Stimulated activated naive CD8-positive, alpha-beta T cell treated with anti-CD3 and anti-CD28 coated beads, Interleukin-15, amount 100 ng/mL, for 72 hours (primary cell): ENCODE measurements around the gene BPTF.
A peak's percentile ranks its signal among the peaks of the same experiment; 100 is the strongest.
"Not testable (repeated sequence)": the region's sequence is repeated elsewhere in the genome, so short reads cannot be mapped to it uniquely, and the experiment has no call there.

ENCODE experiments used
- ATAC-seq: fragments of 150-1000 bp; cut with Tn5 transposase; 2 replicates; pipeline ENCODE4 v1.10.0; 2021; ENCODE audit warnings: mild to moderate bottlenecking, moderate library complexity
- DNase-seq, 2 donors: peaks; one replicate each; pipeline ENCODE4 v3.0.0; 2021 to 2022
- H3K27ac Mint-ChIP-seq, 2 donors: one replicate each; pipeline ENCODE4 v1.8.0; 2022; ENCODE audit warnings: mild to moderate bottlenecking in 2 of 2, mixed read lengths in 2 of 2, moderate library complexity in 2 of 2
- H3K27me3 Mint-ChIP-seq: one replicate; pipeline ENCODE4 v1.8.0; 2022; ENCODE audit warnings: mixed read lengths
- H3K4me1 Mint-ChIP-seq: one replicate; pipeline ENCODE4 v1.8.0; 2022; ENCODE audit warnings: mild to moderate bottlenecking, mixed read lengths
- H3K4me3 Mint-ChIP-seq, 2 donors: one replicate each; pipeline ENCODE4 v1.8.0; 2022; ENCODE audit warnings: mild to moderate bottlenecking in 2 of 2, mixed read lengths in 2 of 2, moderate library complexity in 1 of 2
- H3K9me3 Mint-ChIP-seq, 2 donors: one replicate each; pipeline ENCODE4 v1.8.0; 2022; ENCODE audit warnings: mixed read lengths in 2 of 2

The BPTF gene

GRCh38 chr17:67850991-67851631 is 25.8 kb downstream of the BPTF start:
- H3K9me3 Mint-ChIP-seq = no peaks in the 10 kb centered on the region
- peaks cover 72% of the 10 kb centered on the region for H3K4me1 Mint-ChIP-seq
- no peaks in the 10 kb centered on the region for H3K27me3 Mint-ChIP-seq
- no peak overlapping the region for H3K4me3 Mint-ChIP-seq
- DNase-seq (no peak), ATAC-seq (no peak)
- H3K27ac Mint-ChIP-seq = no peak overlapping the region

GRCh38 chr17:67853703-67854102 is 28.4 kb downstream of the BPTF start:
- H3K4me3 Mint-ChIP-seq = no peak overlapping the region
- H3K27me3 Mint-ChIP-seq = no peaks in the 10 kb centered on the region
- no peak overlapping the region for H3K27ac Mint-ChIP-seq
- DNase-seq (no peak), ATAC-seq (no peak)
- peaks cover 72% of the 10 kb centered on the region for H3K4me1 Mint-ChIP-seq
- no peaks in the 10 kb centered on the region for H3K9me3 Mint-ChIP-seq

DNA sequence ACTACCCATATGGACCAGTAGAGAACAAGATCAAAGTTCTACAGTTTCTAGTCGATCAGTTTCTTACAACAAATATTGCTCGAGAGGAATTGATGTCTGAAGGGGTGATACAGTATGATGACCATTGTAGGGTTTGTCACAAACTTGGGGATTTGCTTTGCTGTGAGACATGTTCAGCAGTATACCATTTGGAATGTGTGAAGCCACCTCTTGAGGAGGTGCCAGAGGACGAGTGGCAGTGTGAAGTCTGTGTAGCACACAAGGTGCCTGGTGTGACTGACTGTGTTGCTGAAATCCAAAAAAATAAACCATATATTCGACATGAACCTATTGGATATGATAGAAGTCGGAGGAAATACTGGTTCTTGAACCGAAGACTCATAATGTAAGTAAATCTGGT is 29.1 kb downstream of the BPTF start:
- Mint-ChIP-seq H3K9me3 (no peaks in the 10 kb centered on the region), H3K27ac (no peak overlapping the region), H3K4me1 (peaks cover 71% of the 10 kb centered on the region), H3K27me3 (no peaks in the 10 kb centered on the region), H3K4me3 (no peak overlapping the region)
- DNase-seq (no peak), ATAC-seq (no peak)

GRCh38 chr17:67855504-67856324 is 30.4 kb downstream of the BPTF start:
- H3K4me1 Mint-ChIP-seq = peaks cover 74% of the 10 kb centered on the region

GRCh38 chr17:67856402-67856801 is 31.1 kb downstream of the BPTF start:
- peak overlapping the region; percentile 31 to 86 for H3K27ac Mint-ChIP-seq
- H3K9me3 Mint-ChIP-seq, DNase-seq: not testable (repeated sequence)

More at GRCh38 chr17:67855504-67856324, 30.4 kb downstream of the BPTF start:
- H3K9me3 Mint-ChIP-seq = no peaks in the 10 kb centered on the region
- peak overlapping the region; percentile 45 to 85 for H3K4me3 Mint-ChIP-seq
- ATAC-seq (peak; percentile 90), DNase-seq (peak in 1 of 2 donors; percentile 31)
- H3K27ac Mint-ChIP-seq = peak overlapping the region; percentile 85 to 86
- H3K27me3 Mint-ChIP-seq = no peaks in the 10 kb centered on the region

DNA sequence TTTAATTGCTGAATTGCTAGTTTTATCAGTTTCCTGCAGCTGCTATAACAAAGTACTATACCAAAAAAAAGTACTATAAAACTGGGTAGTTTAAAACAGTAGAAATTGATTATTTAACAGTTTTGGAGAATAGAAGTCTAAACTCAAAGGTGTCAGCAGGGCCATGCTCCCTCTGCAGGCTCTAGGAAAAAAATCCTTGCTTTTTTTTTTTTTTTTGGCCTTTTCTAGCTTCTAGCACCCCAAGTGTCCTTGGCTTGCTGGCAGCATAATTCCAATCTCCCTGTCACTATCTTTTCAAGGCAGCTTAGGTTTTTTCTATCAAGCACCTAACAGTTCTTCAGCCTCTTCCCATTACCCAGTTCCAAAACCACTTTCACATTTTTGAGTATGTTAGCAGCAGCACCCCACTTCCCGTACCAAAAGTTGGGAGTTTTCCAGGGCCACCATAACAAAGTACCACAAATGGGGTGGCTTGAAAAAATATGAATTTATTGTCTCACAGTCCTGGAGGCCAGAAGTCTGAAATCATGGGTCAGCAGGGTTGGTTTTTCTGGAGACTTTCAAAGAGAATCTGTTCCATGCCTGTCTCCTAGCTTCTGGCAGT is 37.4 kb downstream of the BPTF start:
- Mint-ChIP-seq H3K27me3 (no peaks in the 10 kb centered on the region), H3K9me3 (no peaks in the 10 kb centered on the region), H3K4me1 (peaks cover 79% of the 10 kb centered on the region), H3K4me3 (peak overlapping the region in 1 of 2 donors; percentile 69), H3K27ac (no peak overlapping the region)
- DNase-seq (no peak), ATAC-seq (no peak)

More at GRCh38 chr17:67856402-67856801, 31.1 kb downstream of the BPTF start:
- H3K4me1 Mint-ChIP-seq = peaks cover 74% of the 10 kb centered on the region
- H3K27me3 Mint-ChIP-seq = not testable (repeated sequence)
- ATAC-seq = peak; percentile 70
- peak overlapping the region; percentile 45 to 85 for H3K4me3 Mint-ChIP-seq

GRCh38 chr17:67863624-67864247 is 38.4 kb downstream of the BPTF start:
- peak overlapping the region; percentile 66 to 69 for H3K4me3 Mint-ChIP-seq
- no peaks in the 10 kb centered on the region for H3K9me3 Mint-ChIP-seq
- peak overlapping the region; percentile 19 to 86 for H3K27ac Mint-ChIP-seq
- peak; percentile 77 for ATAC-seq
- H3K27me3 Mint-ChIP-seq = no peaks in the 10 kb centered on the region
- H3K4me1 Mint-ChIP-seq = peaks cover 76% of the 10 kb centered on the region
- DNase-seq = no peak

DNA sequence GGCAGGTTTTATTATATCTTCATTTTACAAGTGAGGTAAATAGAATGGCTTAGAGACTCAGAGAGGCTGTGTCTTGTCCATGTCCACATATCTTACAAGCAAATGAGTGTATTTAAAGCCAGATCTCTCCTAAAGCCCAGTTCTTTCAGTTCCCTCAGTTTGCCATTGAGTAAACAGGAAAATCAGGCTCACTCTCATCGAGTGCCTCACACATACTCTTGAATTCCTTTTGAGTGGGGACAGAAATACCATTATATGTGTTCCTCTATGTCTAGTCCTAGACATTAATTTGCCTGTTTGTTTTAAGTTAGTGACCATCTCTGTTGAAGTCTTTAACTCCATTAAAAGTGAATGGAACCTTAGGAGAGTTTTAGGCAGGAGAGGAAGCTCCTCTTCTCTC is 40.1 kb downstream of the BPTF start:
- Mint-ChIP-seq H3K4me3 (no peak overlapping the region), H3K9me3 (no peaks in the 10 kb centered on the region), H3K27me3 (no peaks in the 10 kb centered on the region), H3K27ac (no peak overlapping the region), H3K4me1 (peaks cover 68% of the 10 kb centered on the region)
- ATAC-seq (no peak), DNase-seq (no peak)

- H3K4me3 Mint-ChIP-seq = peak overlapping the region; percentile 36 to 47
- H3K27ac Mint-ChIP-seq = peak overlapping the region in 1 of 2 donors; percentile 28
- ATAC-seq = peak; percentile 97
- DNase-seq = peak in 1 of 2 donors; percentile 63
- peaks cover 49% of the 10 kb centered on the region for H3K4me1 Mint-ChIP-seq
- H3K9me3 Mint-ChIP-seq = no peaks in the 10 kb centered on the region
- H3K27me3 Mint-ChIP-seq = no peaks in the 10 kb centered on the region
These were observed 42.3 kb downstream of the BPTF start for GRCh38 chr17:67867591-67867990.

GRCh38 chr17:67868176-67868575 is 42.9 kb downstream of the BPTF start:
- Mint-ChIP-seq H3K27me3 (no peaks in the 10 kb centered on the region), H3K4me1 (peaks cover 43% of the 10 kb centered on the region), H3K9me3 (no peaks in the 10 kb centered on the region), H3K27ac (no peak overlapping the region), H3K4me3 (peak overlapping the region in 1 of 2 donors; percentile 59)
- ATAC-seq (no peak), DNase-seq (no peak)

GRCh38 chr17:67879662-67880061 is 54.4 kb downstream of the BPTF start:
- ATAC-seq = no peak
- DNase-seq = no peak
- Mint-ChIP-seq H3K4me1 (peaks cover 6% of the 10 kb centered on the region), H3K4me3 (no peak overlapping the region), H3K27me3 (no peaks in the 10 kb centered on the region), H3K27ac (no peak overlapping the region), H3K9me3 (no peaks in the 10 kb centered on the region)

GRCh38 chr17:67881083-67881482 is 55.8 kb downstream of the BPTF start:
- ATAC-seq = no peak
- H3K9me3 Mint-ChIP-seq = no peaks in the 10 kb centered on the region
- peaks cover 6% of the 10 kb centered on the region for H3K4me1 Mint-ChIP-seq
- DNase-seq = no peak
- no peak overlapping the region for H3K4me3 Mint-ChIP-seq
- H3K27me3 Mint-ChIP-seq = no peaks in the 10 kb centered on the region
- H3K27ac Mint-ChIP-seq = no peak overlapping the region

GRCh38 chr17:67884741-67885140 is 59.4 kb downstream of the BPTF start:
- no peaks in the 10 kb centered on the region for H3K4me1 Mint-ChIP-seq
- DNase-seq (no peak), ATAC-seq (no peak)
- H3K27me3 Mint-ChIP-seq = no peaks in the 10 kb centered on the region
- H3K4me3 Mint-ChIP-seq = no peak overlapping the region
- no peak overlapping the region for H3K27ac Mint-ChIP-seq
- H3K9me3 Mint-ChIP-seq = no peaks in the 10 kb centered on the region

DNA sequence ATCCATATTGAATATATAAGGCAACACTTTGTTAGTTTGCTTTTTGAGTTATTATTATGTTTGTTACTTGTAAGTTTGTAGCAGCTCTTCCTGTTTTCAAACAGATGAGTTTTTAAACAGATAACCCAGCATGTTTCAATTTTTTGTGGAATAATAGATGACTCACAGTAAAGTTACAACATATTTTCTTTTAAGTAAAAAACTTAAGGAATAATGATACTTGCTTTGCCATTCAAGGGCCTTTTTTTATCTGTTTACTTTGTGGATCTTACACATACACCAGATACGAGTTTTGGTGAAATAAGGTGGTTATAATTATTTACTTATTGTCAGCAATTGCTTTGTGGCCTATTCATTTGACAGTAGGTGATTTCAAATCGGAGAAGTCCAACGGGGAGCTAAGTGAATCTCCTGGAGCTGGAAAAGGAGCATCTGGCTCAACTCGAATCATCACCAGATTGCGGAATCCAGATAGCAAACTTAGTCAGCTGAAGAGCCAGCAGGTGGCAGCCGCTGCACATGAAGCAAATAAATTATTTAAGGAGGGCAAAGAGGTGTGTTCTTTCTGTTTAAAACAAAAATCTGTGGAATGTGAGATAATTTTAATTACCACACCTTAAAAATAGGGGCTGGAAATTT is 66.3 kb downstream of the BPTF start:
- no peak for DNase-seq

GRCh38 chr17:67902511-67903231 is 77.4 kb downstream of the BPTF start:
- Mint-ChIP-seq H3K27me3 (no peaks in the 10 kb centered on the region), H3K4me1 (no peaks in the 10 kb centered on the region), H3K9me3 (no peaks in the 10 kb centered on the region), H3K4me3 (no peak overlapping the region), H3K27ac (no peak overlapping the region)
- no peak for ATAC-seq
- no peak for DNase-seq

More for the DNA sequence above, 66.3 kb downstream of the BPTF start:
- Mint-ChIP-seq H3K27me3 (no peaks in the 10 kb centered on the region), H3K4me3 (no peak overlapping the region), H3K9me3 (no peaks in the 10 kb centered on the region), H3K27ac (no peak overlapping the region), H3K4me1 (no peaks in the 10 kb centered on the region)
- no peak for ATAC-seq
